GM23248 (cell line): Measurements from ENCODE around the gene TPO. TPM values are rescaled to one million over a fixed set of nuclear protein-coding genes. Genes with fewer than 3 reads are reported as not detected.

Experiments used
- DNase-seq: peaks from one replicate; pipeline ENCODE4 v3.0.0-alpha.2; 2015
- H2AFZ ChIP-seq: fragments of 200-600 bp; sonication (generic); 2 replicates; pipeline ENCODE4 v1.6.1; 2016; ENCODE audit warnings: antibody characterized with exemption
- H3F3A ChIP-seq: fragments of 200-600 bp; sonication (generic); 2 replicates; pipeline ENCODE4 v1.6.1; 2016; ENCODE audit warnings: mild to moderate bottlenecking, antibody characterized with exemption, mixed run types; ENCODE audit not compliant: insufficient read depth
- H3K27ac ChIP-seq: fragments of 200-600 bp; sonication (generic); 2 replicates; pipeline ENCODE4 v1.5.1; 2016; ENCODE audit warnings: mild to moderate bottlenecking
- H3K27me3 ChIP-seq: fragments of 200-600 bp; sonication (generic); replicated peaks from 2 replicates; pipeline ENCODE4 v1.6.1; 2016; ENCODE audit warnings: mild to moderate bottlenecking; ENCODE audit not compliant: insufficient read depth
- H3K36me3 ChIP-seq: fragments of 200-600 bp; sonication (generic); 2 replicates; pipeline ENCODE4 v1.6.1; 2016; ENCODE audit warnings: low read depth, mild to moderate bottlenecking
- H3K4me1 ChIP-seq: fragments of 200-600 bp; sonication (generic); 2 replicates; pipeline ENCODE4 v1.6.1; 2016; ENCODE audit warnings: mild to moderate bottlenecking; ENCODE audit not compliant: insufficient read depth
- H3K4me2 ChIP-seq: fragments of 200-600 bp; sonication (generic); one replicate; pipeline ENCODE4 v1.6.1; 2016; ENCODE audit warnings: mild to moderate bottlenecking; ENCODE audit not compliant: unreplicated experiment
- H3K4me3 ChIP-seq: fragments of 200-600 bp; sonication (generic); 2 replicates; pipeline ENCODE4 v1.5.1; 2016; ENCODE audit warnings: mild to moderate bottlenecking
- H3K79me2 ChIP-seq: fragments of 200-600 bp; sonication (generic); 2 replicates; pipeline ENCODE4 v1.6.1; 2016; ENCODE audit warnings: mild to moderate bottlenecking; ENCODE audit not compliant: insufficient read depth
- H3K9ac ChIP-seq: fragments of 200-600 bp; sonication (generic); 2 replicates; pipeline ENCODE4 v1.6.1; 2016; ENCODE audit warnings: mild to moderate bottlenecking
- H3K9me2 ChIP-seq: fragments of 200-600 bp; sonication (generic); 2 replicates; pipeline ENCODE4 v1.6.1; 2016; ENCODE audit warnings: mixed run types, mild to moderate bottlenecking, moderate library complexity; ENCODE audit not compliant: insufficient read depth
- H3K9me3 ChIP-seq: fragments of 200-600 bp; sonication (generic); one replicate; pipeline ENCODE4 v1.6.1; 2017; ENCODE audit warnings: low read depth
- H4K20me1 ChIP-seq: fragments of 200-600 bp; sonication (generic); 2 replicates; pipeline ENCODE4 v1.6.0; 2016; ENCODE audit not compliant: insufficient read depth
- EZH2 ChIP-seq: fragments of 200-600 bp; sonication (generic); IDR thresholded peaks from 2 replicates; pipeline ENCODE4 v1.6.1; 2018; ENCODE audit warnings: antibody characterized with exemption, mild to moderate bottlenecking; ENCODE audit not compliant: insufficient read depth, poor library complexity, severe bottlenecking
- EZH2phosphoT487 ChIP-seq: fragments of 200-600 bp; sonication (generic); IDR thresholded peaks from 2 replicates; pipeline ENCODE4 v1.6.1; 2018; ENCODE audit warnings: antibody characterized with exemption, moderate library complexity, mild to moderate bottlenecking, low read depth; ENCODE audit not compliant: insufficient read depth
- WGBS, 2 experiments: methylation state at CpG; one replicate each; pipeline ENCODE4 v1.1.6; 2015 to 2017; ENCODE audit warnings: low lambda C conversion rate in 2 of 2, low coverage in 1 of 2; ENCODE audit errors: missing lambda C conversion rate in 2 of 2; 5-methylcytosine and 5-hydroxymethylcytosine counted together
- in situ Hi-C: fragments of 300-500 bp; cut with MboI; formaldehyde crosslinking; loops from 2 replicates; pipeline ENCODE4 v1.15.0; 2020
- polyA plus RNA-seq: library from polyadenylated mRNA; unstranded; fragments of >200 nt; fragmentation: Nextera tagmentation; extraction: Ambion mirVana; gene quantifications from 2 replicates; pipeline ENCODE4 v1.2.1, GENCODE V29; 2016
- total RNA-seq: library from RNA; depleted of rRNA; stranded (reverse); fragments of >200 nt; shearing (Covaris generic); gene quantifications from 2 replicates; pipeline ENCODE4 v1.2.3, GENCODE V29; 2014

Gene TPO
- total and polyA plus RNA-seq, 2 experiments from 2014 or later = not detected

DNA sequence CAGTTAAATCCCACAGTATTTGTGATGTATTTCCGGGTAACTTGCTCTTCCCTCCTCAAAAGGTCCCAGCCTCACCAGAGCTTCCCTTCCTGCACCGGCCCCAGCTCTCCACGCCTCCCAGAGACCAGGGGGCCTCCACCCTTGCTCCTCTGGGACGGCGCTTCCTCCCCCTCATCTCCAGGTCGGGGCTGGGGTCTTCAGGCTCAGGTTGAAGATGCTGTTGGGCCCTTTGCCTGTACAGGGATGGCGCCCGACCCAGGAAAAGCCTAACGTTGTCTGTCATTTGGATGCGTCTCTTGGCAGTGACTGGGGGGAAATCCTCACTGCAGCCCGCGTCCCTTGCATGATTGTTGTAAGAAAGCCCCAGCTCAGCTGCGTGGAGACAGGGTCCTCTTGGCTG, 126.7 kb downstream of the TPO start:
- Histone ChIP-seq H3K9me3 (no peaks in the 10 kb centered on the region), H3K79me2 (no peaks in the 10 kb centered on the region), H3K4me2 (no peak overlapping the region), H4K20me1 (no peaks in the 10 kb centered on the region), H3K27me3 (no peaks in the 10 kb centered on the region), H3K36me3 (no peaks in the 10 kb centered on the region), H2AFZ (no peak overlapping the region), H3F3A (no peaks in the 10 kb centered on the region), H3K9ac (no peak overlapping the region), H3K27ac (no peak overlapping the region), H3K4me1 (no peaks in the 10 kb centered on the region), H3K4me3 (no peak overlapping the region), H3K9me2 (no peaks in the 10 kb centered on the region)
- WGBS, 2 experiments = 78 to 82% methylated on average over 12 to 13 of the region's 13 CpGs
- DNase-seq = no peak
- in situ Hi-C loops = loop anchor here (25.0 kb wide), 2 partner anchors 678 to 853 kb away; partner anchors contain the start of gene TMEM18
- TF ChIP-seq EZH2 (no peak), EZH2phosphoT487 (no peak)

DNA sequence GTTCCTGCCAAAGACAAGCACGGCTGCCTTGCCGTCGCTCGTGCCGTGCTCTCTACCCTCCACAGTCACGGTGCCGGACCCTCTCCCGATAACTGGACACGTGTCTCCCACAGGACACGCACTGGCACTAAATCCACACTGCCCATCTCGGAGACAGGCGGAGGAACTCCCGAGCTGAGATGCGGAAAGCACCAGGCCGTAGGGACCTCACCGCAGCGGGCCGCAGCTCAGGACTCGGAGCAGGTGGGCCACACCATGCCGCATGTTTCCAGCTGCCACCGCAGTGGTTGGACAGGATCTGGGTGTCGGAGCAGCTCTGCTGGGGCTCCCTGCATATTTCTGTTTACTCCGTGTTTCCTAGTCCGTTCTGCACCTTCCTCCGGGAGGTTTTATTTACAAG, 127.2 kb downstream of the TPO start:
- TF ChIP-seq EZH2phosphoT487 (no peak), EZH2 (no peak)
- H3K4me1 ChIP-seq = no peaks in the 10 kb centered on the region
- DNase-seq = no peak

DNA sequence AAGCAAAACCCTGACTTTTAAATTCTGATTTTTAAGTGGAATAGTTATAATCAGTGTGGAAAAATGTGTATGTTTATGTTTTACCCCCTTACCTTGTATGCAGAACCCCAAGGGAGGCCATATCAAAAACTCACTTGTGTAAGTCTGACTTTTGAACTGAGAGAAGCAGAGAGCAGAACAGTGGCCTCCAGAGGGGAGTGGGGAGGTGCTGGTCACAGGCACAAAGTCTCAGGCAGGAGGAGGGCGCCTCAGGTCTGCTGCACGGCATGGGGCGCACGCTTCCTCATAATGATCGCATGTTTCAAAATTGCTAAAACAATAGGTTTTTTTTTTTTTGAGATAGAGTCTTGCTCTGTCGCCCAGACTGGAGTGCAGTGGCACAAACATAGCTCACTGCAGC, 127.8 kb downstream of the TPO start:
- 90 to 95% methylated on average over 6 of the region's 6 CpGs for WGBS, 2 experiments
- Histone ChIP-seq H3K27ac (no peak overlapping the region), H3K27me3 (no peaks in the 10 kb centered on the region), H3K9me3 (no peaks in the 10 kb centered on the region), H4K20me1 (no peaks in the 10 kb centered on the region), H3K79me2 (no peaks in the 10 kb centered on the region), H3K9ac (no peak overlapping the region), H3K4me3 (no peak overlapping the region), H3K9me2 (no peaks in the 10 kb centered on the region), H3K4me1 (no peaks in the 10 kb centered on the region), H3K4me2 (no peak overlapping the region), H3F3A (no peaks in the 10 kb centered on the region), H2AFZ (no peak overlapping the region), H3K36me3 (no peaks in the 10 kb centered on the region)
- in situ Hi-C loops = loop anchor here (25.0 kb wide), 2 partner anchors 679 to 854 kb away; partner anchors contain the start of gene TMEM18
- DNase-seq = no peak
- TF ChIP-seq EZH2 (no peak), EZH2phosphoT487 (no peak)

More for the DNA sequence above, 127.2 kb downstream of the TPO start:
- Histone ChIP-seq H3K4me2 (no peak overlapping the region), H3K79me2 (no peaks in the 10 kb centered on the region), H3K27me3 (no peaks in the 10 kb centered on the region), H4K20me1 (no peaks in the 10 kb centered on the region), H3K9ac (no peak overlapping the region), H3K9me2 (no peaks in the 10 kb centered on the region), H3K27ac (no peak overlapping the region), H3F3A (no peaks in the 10 kb centered on the region), H3K9me3 (no peaks in the 10 kb centered on the region), H3K36me3 (no peaks in the 10 kb centered on the region), H3K4me3 (no peak overlapping the region), H2AFZ (no peak overlapping the region)
- in situ Hi-C loops = loop anchor here (25.0 kb wide), 2 partner anchors 678 to 853 kb away; partner anchors contain the start of gene TMEM18
- 80 to 83% methylated on average over 25 of the region's 25 CpGs for WGBS, 2 experiments

DNA sequence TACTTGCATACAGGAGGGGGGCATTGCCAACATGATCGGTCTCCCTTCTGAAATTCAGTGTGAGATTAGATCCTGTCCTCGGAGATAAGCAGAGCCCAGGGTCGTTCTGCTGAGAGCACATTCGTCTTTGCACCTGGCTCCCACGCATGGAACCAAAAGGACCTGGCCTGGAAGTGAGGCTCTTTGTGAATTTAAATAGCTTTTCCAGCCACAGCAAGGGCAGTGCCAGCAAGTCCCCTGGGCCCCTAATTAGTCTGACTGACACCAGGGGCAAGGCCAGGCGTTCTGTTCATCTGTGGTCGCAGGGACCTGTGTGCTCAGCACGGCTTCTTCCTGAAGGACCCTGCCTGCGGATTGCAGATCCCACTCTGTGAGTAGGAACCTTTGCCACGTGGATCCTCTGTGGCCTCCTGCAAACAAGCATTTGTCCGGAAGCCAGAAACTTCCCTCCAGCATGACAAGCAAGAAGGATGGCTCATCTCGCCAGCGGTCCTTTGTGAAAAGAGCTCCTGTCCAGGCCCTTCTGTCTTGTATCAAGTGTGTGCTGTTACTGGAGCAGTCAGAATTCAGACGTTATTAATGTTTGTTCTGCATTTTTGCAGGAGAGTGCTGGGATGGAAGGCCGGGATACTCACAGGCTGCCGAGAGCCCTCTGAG, 128.7 kb downstream of the TPO start:
- no peak overlapping the region for H3K9ac ChIP-seq
- no peaks in the 10 kb centered on the region for H3K79me2 ChIP-seq
- H3K9me2 ChIP-seq = no peaks in the 10 kb centered on the region
- in situ Hi-C loops = loop anchor here (25.0 kb wide), 2 partner anchors 680 to 855 kb away; partner anchors contain the start of gene TMEM18
- no peak overlapping the region for H3K4me3 ChIP-seq
- no peak for DNase-seq
- H3K4me1 ChIP-seq = no peaks in the 10 kb centered on the region
- no peaks in the 10 kb centered on the region for H3K36me3 ChIP-seq
- no peak overlapping the region for H3K4me2 ChIP-seq
- no peaks in the 10 kb centered on the region for H3K9me3 ChIP-seq
- H3K27ac ChIP-seq = no peak overlapping the region
- H3F3A ChIP-seq = no peaks in the 10 kb centered on the region
- no peaks in the 10 kb centered on the region for H4K20me1 ChIP-seq
- no peak for TF ChIP-seq EZH2phosphoT487
- no peak for TF ChIP-seq EZH2
- H3K27me3 ChIP-seq = no peaks in the 10 kb centered on the region
- H2AFZ ChIP-seq = no peak overlapping the region
- 83% methylated on average over 16 of the region's 16 CpGs for WGBS, 2 experiments
